HT1080 (cell line): ENCODE results near the gene UBE2G2. TPM values are rescaled to one million over a fixed set of nuclear protein-coding genes. Genes with fewer than 3 reads are reported as not detected.

ENCODE experiments used
- DNase-seq: peaks from one replicate; pipeline ENCODE4 v3.0.0-alpha.2; 2015; ENCODE audit warnings: low read depth
- polyA plus RNA-seq, 2 experiments: library from polyadenylated mRNA; depleted of rRNA; stranded (reverse); fragments of >200 nt; gene quantifications; 2 replicates each; pipeline ENCODE4 v1.2.3, GENCODE V29; 2015
- total RNA-seq: library from RNA; depleted of rRNA; stranded (reverse); fragments of >200 nt; shearing (Covaris generic); gene quantifications from 2 replicates; pipeline ENCODE4 v1.2.3, GENCODE V29; 2014; rRNA removed

Gene UBE2G2, protein sequence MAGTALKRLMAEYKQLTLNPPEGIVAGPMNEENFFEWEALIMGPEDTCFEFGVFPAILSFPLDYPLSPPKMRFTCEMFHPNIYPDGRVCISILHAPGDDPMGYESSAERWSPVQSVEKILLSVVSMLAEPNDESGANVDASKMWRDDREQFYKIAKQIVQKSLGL
- 73.1 and 77.6 TPM in 2 replicates for total RNA-seq
- 52.9 and 60.4 TPM in 2 replicates for polyA plus RNA-seq (2015; cell fraction: cytosol; rRNA removed)
- polyA plus RNA-seq (2015; cell fraction: nucleus; rRNA removed) = 284 and 361 TPM in 2 replicates

- peak; percentile 74 for DNase-seq
These were observed at the start of gene UBE2G2 for GRCh38 chr21:44801468-44802395. TSS of gene UBE2G2 (minus strand) at chr21:44801820. CDS start at chr21:44801748, 72 bp downstream.

- no peak for DNase-seq
These were observed 49.5 kb upstream of the UBE2G2 start for GRCh38 chr21:44850905-44851657.

- DNase-seq = no peak
These were observed 48.7 kb upstream of the UBE2G2 start for GRCh38 chr21:44850208-44850800.

DNA sequence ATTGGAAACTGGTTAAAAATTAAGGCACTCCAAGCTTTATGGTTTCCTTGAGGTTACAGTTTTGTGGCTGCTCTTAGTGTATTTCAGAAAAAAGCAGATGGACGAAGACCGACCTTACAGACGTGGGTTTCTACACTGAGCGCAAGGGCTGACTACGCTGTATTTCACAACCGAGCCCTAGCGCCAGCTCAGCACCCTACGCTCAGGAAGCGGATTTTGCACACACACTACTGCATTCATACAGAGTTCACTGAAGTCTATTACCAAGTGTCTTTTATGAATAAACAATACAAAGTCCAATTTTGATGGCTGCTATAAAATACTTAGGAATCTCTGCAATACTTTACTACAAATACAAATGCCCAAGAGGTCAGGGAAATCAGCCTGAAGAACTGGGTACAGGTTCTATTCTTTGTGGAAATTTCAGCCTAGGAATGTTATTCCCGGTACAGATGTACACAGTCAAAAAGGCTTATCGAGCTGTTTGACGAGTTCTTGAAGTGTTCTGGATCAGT, 48.1 kb upstream of the UBE2G2 start:
- DNase-seq = no peak

- DNase-seq = no peak
These were observed 47.4 kb upstream of the UBE2G2 start for GRCh38 chr21:44848821-44849521.

- no peak for DNase-seq
These were observed 45.8 kb upstream of the UBE2G2 start for GRCh38 chr21:44847261-44848056.

GRCh38 chr21:44846485-44847260, 45.1 kb upstream of the UBE2G2 start:
- DNase-seq = no peak

DNA sequence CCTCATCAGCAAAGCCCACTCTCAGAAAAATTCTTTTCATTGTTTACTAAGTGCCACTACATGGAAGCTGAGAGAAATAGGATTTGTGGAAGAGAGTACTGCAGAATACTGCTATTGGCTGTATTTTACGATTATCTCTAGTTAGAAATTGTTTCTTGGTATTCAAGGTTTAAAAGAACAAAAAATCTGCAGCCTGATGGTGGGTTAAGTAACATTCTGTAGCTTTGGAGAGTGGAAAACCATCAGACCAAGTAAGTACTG, 44.5 kb upstream of the UBE2G2 start:
- no peak for DNase-seq

GRCh38 chr21:44845418-44846223, 44.0 kb upstream of the UBE2G2 start:
- DNase-seq = peak; percentile 37

DNA sequence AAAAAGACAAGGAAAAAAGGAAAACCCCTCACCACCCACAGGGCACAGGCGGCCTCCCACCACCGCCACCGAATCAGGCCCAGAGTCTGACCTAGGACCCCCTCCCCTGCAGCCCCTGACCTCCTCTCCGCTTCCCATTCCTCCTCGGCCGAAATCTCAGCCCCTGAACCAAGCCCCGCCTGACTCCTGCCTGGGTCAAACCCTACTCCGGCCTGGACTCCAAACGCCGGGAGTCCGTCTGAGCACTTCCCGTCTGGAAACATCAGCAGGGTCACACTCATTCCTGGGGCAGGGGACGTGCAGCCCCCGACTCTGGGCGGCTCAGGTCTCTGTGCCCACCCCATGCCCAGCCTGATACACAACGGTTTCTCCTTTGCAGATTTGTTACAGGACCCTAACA, 42.6 kb upstream of the UBE2G2 start:
- no peak for DNase-seq

GRCh38 chr21:44842721-44843445, 41.3 kb upstream of the UBE2G2 start:
- DNase-seq = no peak

DNA sequence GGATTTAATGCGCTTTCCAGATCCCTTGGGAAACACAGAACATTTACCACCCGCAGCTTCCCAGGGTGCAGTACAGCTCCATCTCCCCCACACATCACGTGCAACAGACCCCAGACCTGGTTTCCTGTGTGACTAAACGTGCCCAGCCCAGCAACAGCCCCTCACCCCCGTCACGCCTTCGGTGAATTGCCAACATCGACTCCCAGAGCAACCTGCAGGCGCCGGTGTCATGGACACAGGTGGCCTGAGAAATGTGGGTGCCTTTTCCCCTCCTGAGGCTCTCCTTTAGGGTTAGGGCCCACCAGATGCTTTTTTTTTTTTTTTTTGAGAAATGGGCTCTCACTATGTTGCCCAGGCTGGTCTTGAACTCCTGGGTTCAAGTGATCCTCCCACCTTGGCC, 40.5 kb upstream of the UBE2G2 start:
- no peak for DNase-seq

- no peak for DNase-seq
These were observed 39.2 kb upstream of the UBE2G2 start for GRCh38 chr21:44840771-44841170.

- no peak for DNase-seq
These were observed 37.3 kb upstream of the UBE2G2 start for GRCh38 chr21:44838951-44839350.

- DNase-seq = no peak
These were observed 36.6 kb upstream of the UBE2G2 start for GRCh38 chr21:44838039-44838895.

- no peak for DNase-seq
These were observed 35.9 kb upstream of the UBE2G2 start for GRCh38 chr21:44837537-44837936.
